SK-N-SH treated with all-trans-retinoic acid at 6 μM for 48 hours (cell line): Measurements from ENCODE around the gene SLC12A6.
"Not testable (repeated sequence)": the region's sequence is repeated elsewhere in the genome, so short reads cannot be mapped to it uniquely, and the experiment has no call there.

Source experiments
- ATAC-seq: fragments of 200-7000 bp; cut with Tn5 transposase; 3 replicates; pipeline ENCODE4 v1.9.1; 2020; ENCODE audit warnings: mild to moderate bottlenecking, moderate library complexity
- ARNTL ChIP-seq: fragments of 450-650 bp; formaldehyde crosslinking; IDR thresholded peaks from 2 replicates; pipeline ENCODE4 v1.5.0; 2020; ENCODE audit warnings: low read depth, mild to moderate bottlenecking, moderate library complexity, borderline replicate concordance
- BACH2 ChIP-seq: fragments of 250-450 bp; sonication (Bioruptor Pico); IDR thresholded peaks from 2 replicates; pipeline ENCODE4 v1.9.0; 2021; ENCODE audit warnings: mild to moderate bottlenecking, borderline replicate concordance
- ESRRG ChIP-seq: fragments of 250-450 bp; sonication (Bioruptor Pico); IDR thresholded peaks from 2 replicates; pipeline ENCODE4 v1.6.1; 2021; ENCODE audit warnings: mild to moderate bottlenecking
- GLIS3 ChIP-seq: fragments of 250-450 bp; sonication (Bioruptor Pico); IDR thresholded peaks from 2 replicates; pipeline ENCODE4 v1.5.0; 2020; ENCODE audit warnings: mild to moderate bottlenecking, moderate library complexity
- ISL1 ChIP-seq: fragments of 250-450 bp; sonication (Bioruptor Pico); IDR thresholded peaks from 2 replicates; pipeline ENCODE4 v2.1.2; 2022; ENCODE audit warnings: mild to moderate bottlenecking, moderate library complexity
- OSR1 ChIP-seq: fragments of 250-450 bp; sonication (Bioruptor Pico); IDR thresholded peaks from 2 replicates; pipeline ENCODE4 v1.8.0; 2022; ENCODE audit warnings: moderate library complexity, mild to moderate bottlenecking, inconsistent platforms
- PATZ1 ChIP-seq: fragments of 250-450 bp; sonication (Bioruptor Pico); IDR thresholded peaks from 2 replicates; pipeline ENCODE4 v1.8.0; 2020; ENCODE audit warnings: mild to moderate bottlenecking, moderate library complexity, borderline replicate concordance
- POU6F1 ChIP-seq: fragments of 250-450 bp; sonication (Bioruptor Pico); IDR thresholded peaks from 2 replicates; pipeline ENCODE4 v1.8.0; 2021; ENCODE audit warnings: low read depth, mild to moderate bottlenecking, moderate library complexity, borderline replicate concordance
- PPARA ChIP-seq: fragments of 250-450 bp; sonication (Bioruptor Pico); IDR thresholded peaks from 2 replicates; pipeline ENCODE4 v1.5.0; 2020; ENCODE audit warnings: mild to moderate bottlenecking, borderline replicate concordance
- RARB ChIP-seq: fragments of 250-450 bp; sonication (Bioruptor Pico); IDR thresholded peaks from 2 replicates; pipeline ENCODE4 v1.8.0; 2021; ENCODE audit warnings: mild to moderate bottlenecking, moderate library complexity
- SNAI2 ChIP-seq: fragments of 250-450 bp; sonication (Bioruptor Pico); IDR thresholded peaks from 2 replicates; pipeline ENCODE4 v1.5.0; 2020; ENCODE audit warnings: mild to moderate bottlenecking, moderate library complexity
- TOX ChIP-seq: fragments of 250-450 bp; sonication (Bioruptor Pico); IDR thresholded peaks from 2 replicates; pipeline ENCODE4 v1.8.0; 2021; ENCODE audit warnings: mild to moderate bottlenecking, moderate library complexity, borderline replicate concordance
- TSHZ2 ChIP-seq: fragments of 250-450 bp; sonication (Bioruptor Pico); IDR thresholded peaks from 2 replicates; pipeline ENCODE4 v1.5.0; 2020; ENCODE audit warnings: mild to moderate bottlenecking, moderate library complexity
- ZC3H10 ChIP-seq: fragments of 250-450 bp; sonication (Bioruptor Pico); IDR thresholded peaks from 2 replicates; pipeline ENCODE4 v1.5.1; 2021; ENCODE audit warnings: mild to moderate bottlenecking, moderate library complexity
- ZFP30 ChIP-seq: fragments of 450-650 bp; formaldehyde crosslinking; IDR thresholded peaks from 2 replicates; pipeline ENCODE4 v1.5.0; 2022; ENCODE audit warnings: mild to moderate bottlenecking, moderate library complexity
- ZNF565 ChIP-seq: fragments of 450-650 bp; formaldehyde crosslinking; conservative IDR thresholded peaks from 2 replicates; pipeline ENCODE4 v1.5.0; 2020; ENCODE audit warnings: low read depth, mild to moderate bottlenecking, moderate library complexity
- ZNF70 ChIP-seq: fragments of 450-650 bp; formaldehyde crosslinking; IDR thresholded peaks from 2 replicates; pipeline ENCODE4 v1.5.0; 2020; ENCODE audit warnings: mild to moderate bottlenecking, moderate library complexity
- ZNF8 ChIP-seq: fragments of 450-650 bp; formaldehyde crosslinking; IDR thresholded peaks from 2 replicates; pipeline ENCODE4 v1.5.0; 2020; ENCODE audit warnings: mild to moderate bottlenecking, moderate library complexity
- TF ChIP-seq, protein P1 (sequence below): fragments of 250-450 bp; sonication (Bioruptor Pico); IDR thresholded peaks from 2 replicates; pipeline ENCODE4 v1.5.1; 2020; ENCODE audit warnings: low read depth, mild to moderate bottlenecking, moderate library complexity

SLC12A6 gene

GRCh38 chr15:34357653-34358052 lies 20.1 kb upstream of the SLC12A6 start:
- TF ChIP-seq PPARA (no peak), ZNF70 (CRISPR knock-in tag) (no peak), ZFP30 (CRISPR knock-in tag) (no peak), OSR1 (no peak), PATZ1 (CRISPR knock-in tag) (no peak)
- TF ChIP-seq, protein P1, sequence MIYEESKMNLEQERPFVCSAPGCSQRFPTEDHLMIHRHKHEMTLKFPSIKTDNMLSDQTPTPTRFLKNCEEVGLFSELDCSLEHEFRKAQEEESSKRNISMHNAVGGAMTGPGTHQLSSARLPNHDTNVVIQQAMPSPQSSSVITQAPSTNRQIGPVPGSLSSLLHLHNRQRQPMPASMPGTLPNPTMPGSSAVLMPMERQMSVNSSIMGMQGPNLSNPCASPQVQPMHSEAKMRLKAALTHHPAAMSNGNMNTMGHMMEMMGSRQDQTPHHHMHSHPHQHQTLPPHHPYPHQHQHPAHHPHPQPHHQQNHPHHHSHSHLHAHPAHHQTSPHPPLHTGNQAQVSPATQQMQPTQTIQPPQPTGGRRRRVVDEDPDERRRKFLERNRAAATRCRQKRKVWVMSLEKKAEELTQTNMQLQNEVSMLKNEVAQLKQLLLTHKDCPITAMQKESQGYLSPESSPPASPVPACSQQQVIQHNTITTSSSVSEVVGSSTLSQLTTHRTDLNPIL (CRISPR knock-in tag) = no peak
- ATAC-seq = no peak

DNA sequence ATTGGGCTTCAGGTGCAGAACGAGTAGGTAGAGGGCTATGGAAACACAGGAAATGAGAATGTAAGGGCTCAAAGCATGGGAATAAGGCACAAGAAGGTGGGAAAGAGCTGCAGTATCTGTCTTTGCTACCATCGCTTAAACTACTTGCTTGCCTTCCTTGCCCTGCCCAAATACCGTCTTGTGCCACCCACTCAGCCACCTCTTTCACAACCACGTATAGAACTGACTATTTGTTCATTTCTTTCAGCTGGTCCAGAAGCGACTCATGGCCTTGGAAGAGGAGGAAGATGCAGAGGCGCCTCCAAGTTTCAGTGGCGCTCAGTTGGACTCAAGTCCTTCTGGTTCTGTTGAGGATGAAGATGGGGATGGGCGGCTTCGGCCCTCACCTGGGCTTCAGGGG lies 17.7 kb upstream of the SLC12A6 start:
- TF ChIP-seq ZNF8 (CRISPR knock-in tag) (no peak), POU6F1 (CRISPR knock-in tag) (no peak)
- TF ChIP-seq, all 23 proteins: peak for 0

GRCh38 chr15:34354286-34354685 lies 16.7 kb upstream of the SLC12A6 start:
- ATAC-seq = no peak
- TF ChIP-seq PPARA (no peak), POU6F1 (CRISPR knock-in tag) (no peak), OSR1 (no peak), BACH2 (CRISPR knock-in tag) (no peak), TOX (no peak), ZNF70 (CRISPR knock-in tag) (no peak), ZNF8 (CRISPR knock-in tag) (no peak), RARB (no peak), TSHZ2 (no peak), PATZ1 (CRISPR knock-in tag) (no peak), SNAI2 (CRISPR knock-in tag) (no peak), ISL1 (CRISPR knock-in tag) (no peak), ZC3H10 (CRISPR knock-in tag) (no peak)
- TF ChIP-seq, all 23 proteins: peak for 0

More for the DNA sequence above, 17.7 kb upstream of the SLC12A6 start:
- ATAC-seq = no peak

GRCh38 chr15:34353627-34354026 lies 16.0 kb upstream of the SLC12A6 start:
- TF ChIP-seq TOX (no peak), OSR1 (no peak), ZNF70 (CRISPR knock-in tag) (no peak), SNAI2 (CRISPR knock-in tag) (no peak), ZNF565 (CRISPR knock-in tag) (no peak), ARNTL (CRISPR knock-in tag) (no peak), PPARA (no peak), BACH2 (CRISPR knock-in tag) (no peak), GLIS3 (CRISPR knock-in tag) (no peak), ESRRG (CRISPR knock-in tag) (no peak), ZC3H10 (CRISPR knock-in tag) (no peak)
- ATAC-seq = no peak

GRCh38 chr15:34352996-34353395 lies 15.4 kb upstream of the SLC12A6 start:
- ATAC-seq = not testable (repeated sequence)
